Peyer's patch (tissue), 4 donors: ENCODE data around the gene FBXL19. TPM values are rescaled to one million over a fixed set of nuclear protein-coding genes. Genes with fewer than 3 reads are reported as not detected.
A peak's percentile ranks its signal among the peaks of the same experiment; 100 is the strongest.

Experiments
- DNase-seq, 3 donors: peaks; one replicate each; pipeline ENCODE4 v3.0.0-alpha.2; 2017 to 2019
- H3K27ac ChIP-seq, 4 donors: fragments of 200-600 bp; sonication (generic); one replicate each; pipeline ENCODE4 v1.5.1; 2016 to 2019
- H3K27me3 ChIP-seq, 2 donors: fragments of 200-600 bp; sonication (generic); one replicate each; pipeline ENCODE4 v1.5.1; 2019
- H3K36me3 ChIP-seq, 3 donors: fragments of 200-600 bp; sonication (generic); one replicate each; pipeline ENCODE4 v1.5.1; 2016 to 2019
- H3K4me1 ChIP-seq, 4 donors: fragments of 200-600 bp; sonication (generic); one replicate each; pipeline ENCODE4 v1.5.1; 2016 to 2019
- H3K4me3 ChIP-seq, 4 donors: fragments of 200-600 bp; sonication (generic); 1 replicate in 3 of 4; 2 replicates in 1 of 4; pipeline ENCODE4 v1.5.1; 2016 to 2019; ENCODE audit warnings: mild to moderate bottlenecking in 1 of 4
- H3K9me3 ChIP-seq, 4 donors: fragments of 200-600 bp; sonication (generic); one replicate each; pipeline ENCODE4 v1.5.1; 2016 to 2019; ENCODE audit warnings: mild to moderate bottlenecking in 1 of 4
- POLR2A ChIP-seq, 2 donors: fragments of 450-650 bp; IDR thresholded peaks; one replicate each; pipeline ENCODE4 v1.5.1; 2017; ENCODE audit warnings: antibody characterized with exemption in 2 of 2, mild to moderate bottlenecking in 2 of 2, moderate library complexity in 2 of 2
- total RNA-seq, 4 donors: library from RNA; depleted of rRNA; stranded (reverse); fragments of >200 nt; gene quantifications; one replicate each; pipeline ENCODE4 v1.1.0, GENCODE V29; 2016
- TF ChIP-seq, protein P1 (sequence below), 6 experiments: fragments of 450-650 bp in 4 of 6; fragments of 200-600 bp in 2 of 6; sonication (generic) in 1 of 6; IDR thresholded peaks; one replicate each; pipeline ENCODE4 v1.5.1; 2017 to 2019; ENCODE audit warnings: antibody characterized with exemption in 6 of 6, mild to moderate bottlenecking in 3 of 6, moderate library complexity in 1 of 6

The FBXL19 gene
- total RNA-seq, 4 donors from 2014 or later: 25.0 to 51.2 (median 47.9) TPM

DNA sequence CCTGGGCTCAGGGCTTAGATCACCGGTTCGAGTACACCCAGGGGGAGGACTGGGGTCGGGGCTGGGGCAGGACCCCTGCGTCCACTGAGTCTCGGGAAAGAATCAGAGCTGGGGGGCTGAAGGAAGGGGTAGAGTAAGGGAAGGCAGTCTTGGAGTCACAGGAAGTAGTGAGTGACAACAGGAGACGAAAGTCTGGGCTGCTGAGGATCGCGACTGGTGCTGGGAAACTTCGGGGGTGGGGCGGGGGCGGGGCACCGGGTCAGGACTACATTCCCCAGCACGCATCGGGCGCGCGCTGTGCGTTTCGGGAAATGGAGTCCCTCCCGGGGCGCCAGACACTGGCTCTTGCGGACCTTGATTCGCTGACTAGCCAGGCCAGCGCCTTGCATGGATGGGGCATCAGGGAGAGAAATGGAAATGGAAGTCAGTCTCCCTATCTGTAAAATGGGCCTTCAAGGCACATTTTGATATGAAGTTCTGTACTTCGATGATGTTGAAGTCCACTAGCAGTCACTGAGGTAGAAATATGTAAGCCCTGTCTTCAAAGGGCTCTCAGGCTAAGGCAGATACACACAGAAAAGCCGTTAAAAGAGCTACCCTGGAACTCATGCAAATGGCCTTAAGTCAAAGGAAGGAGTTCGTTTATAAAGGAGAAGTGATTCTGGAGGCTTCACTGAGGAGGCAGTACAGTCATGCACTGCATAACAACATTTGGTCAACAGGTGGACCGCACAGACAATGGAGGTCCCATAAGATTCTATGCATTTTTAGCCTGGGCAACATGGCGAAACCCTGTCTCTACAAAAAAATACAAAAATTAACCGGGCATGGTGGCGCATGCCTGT is 26.3 kb upstream of the FBXL19 start:
- peaks cover 5 to 39% (median 13%) of the 10 kb centered on the region in 4 donors for H3K4me1 ChIP-seq
- H3K9me3 ChIP-seq: no peaks in the 10 kb centered on the region
- DNase-seq: peak; percentile 86 to 95 (median 95)
- H3K27me3 ChIP-seq: no peaks in the 10 kb centered on the region
- TF ChIP-seq, protein P1, sequence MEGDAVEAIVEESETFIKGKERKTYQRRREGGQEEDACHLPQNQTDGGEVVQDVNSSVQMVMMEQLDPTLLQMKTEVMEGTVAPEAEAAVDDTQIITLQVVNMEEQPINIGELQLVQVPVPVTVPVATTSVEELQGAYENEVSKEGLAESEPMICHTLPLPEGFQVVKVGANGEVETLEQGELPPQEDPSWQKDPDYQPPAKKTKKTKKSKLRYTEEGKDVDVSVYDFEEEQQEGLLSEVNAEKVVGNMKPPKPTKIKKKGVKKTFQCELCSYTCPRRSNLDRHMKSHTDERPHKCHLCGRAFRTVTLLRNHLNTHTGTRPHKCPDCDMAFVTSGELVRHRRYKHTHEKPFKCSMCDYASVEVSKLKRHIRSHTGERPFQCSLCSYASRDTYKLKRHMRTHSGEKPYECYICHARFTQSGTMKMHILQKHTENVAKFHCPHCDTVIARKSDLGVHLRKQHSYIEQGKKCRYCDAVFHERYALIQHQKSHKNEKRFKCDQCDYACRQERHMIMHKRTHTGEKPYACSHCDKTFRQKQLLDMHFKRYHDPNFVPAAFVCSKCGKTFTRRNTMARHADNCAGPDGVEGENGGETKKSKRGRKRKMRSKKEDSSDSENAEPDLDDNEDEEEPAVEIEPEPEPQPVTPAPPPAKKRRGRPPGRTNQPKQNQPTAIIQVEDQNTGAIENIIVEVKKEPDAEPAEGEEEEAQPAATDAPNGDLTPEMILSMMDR (IDR thresholded peaks at IDR 0.05): no peak
- TF ChIP-seq POLR2A (IDR thresholded peaks at IDR 0.05): peak in 1 of 2 donors; percentile 34
- peak overlapping the region; percentile 79 to 98 (median 90) for H3K27ac ChIP-seq
- H3K4me3 ChIP-seq: peak overlapping the region; percentile 32 to 59 (median 44)
- H3K36me3 ChIP-seq: no peaks in the 10 kb centered on the region

DNA sequence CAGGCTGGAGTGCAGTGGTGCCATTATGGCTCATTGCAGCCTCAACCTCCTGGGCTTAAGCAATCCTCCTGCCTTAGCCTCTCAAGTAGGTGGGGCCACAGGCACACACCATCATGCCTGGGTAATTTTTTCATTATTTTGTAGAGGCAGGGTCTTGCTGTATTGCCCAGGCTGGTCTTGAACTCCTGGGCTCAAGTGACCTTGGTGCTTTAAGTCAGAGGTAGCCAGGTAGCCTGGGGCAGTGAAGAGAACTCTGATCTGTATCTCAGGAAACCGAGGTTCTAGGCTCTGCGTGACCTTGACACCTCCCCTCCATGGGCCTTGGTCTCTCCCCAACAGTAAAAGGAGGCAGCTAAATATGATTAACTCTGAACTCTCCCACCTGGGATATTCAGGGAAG is 23.6 kb upstream of the FBXL19 start:
- no peaks in the 10 kb centered on the region for H3K36me3 ChIP-seq
- DNase-seq: no peak
- H3K4me3 ChIP-seq: no peak overlapping the region
- no peak overlapping the region for H3K27ac ChIP-seq
- H3K4me1 ChIP-seq: peaks cover 0 to 48% (median 3%) of the 10 kb centered on the region in 4 donors
- H3K9me3 ChIP-seq: no peaks in the 10 kb centered on the region
- no peaks in the 10 kb centered on the region for H3K27me3 ChIP-seq
- TF ChIP-seq, protein P1 (IDR thresholded peaks at IDR 0.05): no peak
- no peak for TF ChIP-seq POLR2A (IDR thresholded peaks at IDR 0.05)

DNA sequence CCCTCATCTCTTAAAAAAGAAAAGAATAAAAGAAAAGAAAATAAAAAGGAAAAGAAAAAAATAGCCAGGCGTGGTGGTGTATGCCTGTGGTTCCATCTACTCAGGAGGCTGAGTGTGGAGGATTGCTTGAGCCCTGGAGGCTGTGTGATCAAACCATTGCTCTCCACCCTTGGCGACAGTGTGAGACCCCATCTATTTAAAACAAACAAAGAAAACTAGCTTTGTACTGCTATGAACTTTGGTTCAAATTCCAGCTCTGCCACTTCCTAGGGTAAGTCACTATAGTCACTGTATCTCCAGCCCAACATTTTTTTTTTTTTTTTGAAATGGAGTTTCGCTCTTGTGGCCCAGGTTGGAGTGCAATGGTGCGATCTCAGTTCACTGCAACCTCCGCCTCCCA is 22.8 kb upstream of the FBXL19 start:
- peaks cover 0 to 42% (median 3%) of the 10 kb centered on the region in 4 donors for H3K4me1 ChIP-seq
- no peak for DNase-seq
- TF ChIP-seq, protein P1 (IDR thresholded peaks at IDR 0.05): no peak
- no peak for TF ChIP-seq POLR2A (IDR thresholded peaks at IDR 0.05)

DNA sequence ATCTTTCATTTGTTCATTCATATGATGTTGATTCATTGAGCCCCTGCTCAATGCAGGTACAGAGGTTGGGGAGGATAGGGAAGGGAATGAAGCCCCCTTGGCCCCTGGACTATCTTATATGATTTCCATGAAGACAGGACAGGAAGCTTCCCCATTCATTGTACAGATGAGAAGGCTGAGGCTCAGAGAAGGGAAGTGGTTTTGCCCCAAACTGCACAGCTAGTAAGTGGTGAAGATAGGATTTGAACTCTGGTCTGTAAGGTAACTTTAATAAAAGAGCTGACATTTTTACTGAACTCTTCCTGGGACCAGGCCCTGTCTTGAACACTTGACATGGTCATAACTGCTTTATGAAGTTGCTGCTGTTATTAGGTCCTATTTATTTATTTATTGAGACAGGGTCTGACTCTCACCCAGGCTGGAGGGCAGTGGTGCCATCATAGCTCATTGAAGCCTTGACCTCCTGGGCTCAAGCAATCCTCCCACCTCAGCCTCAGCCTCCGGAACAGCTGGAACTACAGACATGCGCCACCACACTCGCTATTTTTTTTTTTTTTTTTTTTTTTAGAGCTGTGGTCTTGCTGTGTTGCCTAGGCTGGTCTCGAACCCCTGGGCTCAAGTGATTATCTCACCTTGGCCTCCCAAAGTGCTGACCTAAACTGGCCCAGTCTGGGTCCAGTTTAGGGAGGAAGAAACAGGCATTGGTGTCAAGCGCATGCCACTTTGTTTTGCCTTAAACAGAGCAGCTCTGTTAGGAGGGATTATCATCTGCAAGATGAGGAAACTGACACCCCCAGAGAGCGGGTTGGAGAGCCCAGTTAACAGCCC is 22.0 kb upstream of the FBXL19 start:
- DNase-seq: no peak

More for the DNA sequence above, 22.8 kb upstream of the FBXL19 start:
- no peak overlapping the region for H3K4me3 ChIP-seq
- H3K9me3 ChIP-seq: no peaks in the 10 kb centered on the region
- no peaks in the 10 kb centered on the region for H3K36me3 ChIP-seq
- no peaks in the 10 kb centered on the region for H3K27me3 ChIP-seq
- H3K27ac ChIP-seq: no peak overlapping the region

More for the DNA sequence above, 22.0 kb upstream of the FBXL19 start:
- TF ChIP-seq POLR2A (IDR thresholded peaks at IDR 0.05): no peak
- TF ChIP-seq, protein P1 (IDR thresholded peaks at IDR 0.05): no peak
- Histone ChIP-seq H3K36me3 (no peaks in the 10 kb centered on the region), H3K9me3 (no peaks in the 10 kb centered on the region), H3K27me3 (no peaks in the 10 kb centered on the region), H3K27ac (peak overlapping the region; percentile 81 to 94 (median 90)), H3K4me1 (peaks cover 0 to 34% (median 3%) of the 10 kb centered on the region in 4 donors), H3K4me3 (peak overlapping the region; percentile 55 to 85 (median 67))
